HepG2 (cell line): ENCODE results near the gene GPATCH2. TPM values are rescaled to one million over a fixed set of nuclear protein-coding genes. Genes with fewer than 3 reads are reported as not detected.

Experiments used
- EEA1 ChIP-seq: sonication (generic); formaldehyde crosslinking; IDR thresholded peaks from 2 replicates; pipeline ENCODE4 v1.5.1; 2020; ENCODE audit warnings: mild to moderate bottlenecking, missing genetic modification reagents, borderline replicate concordance
- JUNB ChIP-seq: sonication (generic); formaldehyde crosslinking; IDR thresholded peaks from 2 replicates; pipeline ENCODE4 v1.8.0; 2022; ENCODE audit warnings: missing genetic modification reagents, mild to moderate bottlenecking, borderline replicate concordance
- KLF11 ChIP-seq: IDR thresholded peaks from 2 replicates; pipeline ENCODE4 v1.6.1; 2016; ENCODE audit warnings: missing compliant biosample characterization
- NR2F2 ChIP-seq: IDR thresholded peaks from 2 replicates; pipeline ENCODE4 v1.6.1; 2012; ENCODE audit warnings: low read depth, inconsistent platforms, borderline replicate concordance
- RBFOX2 ChIP-seq: fragments of 200-400 bp; formaldehyde crosslinking; IDR thresholded peaks from 2 replicates; pipeline ENCODE4 v1.6.1; 2017; ENCODE audit warnings: low read depth, mild to moderate bottlenecking, low read length
- XRCC5 ChIP-seq: fragments of 200-400 bp; formaldehyde crosslinking; optimal IDR thresholded peaks from 2 replicates; pipeline ENCODE3; 2017; ENCODE audit warnings: mild to moderate bottlenecking, low read length
- ZNF317 ChIP-seq: sonication (generic); formaldehyde crosslinking; IDR thresholded peaks from 2 replicates; pipeline ENCODE4 v1.5.0; 2020; ENCODE audit warnings: mild to moderate bottlenecking, missing genetic modification reagents
- ZNF549 ChIP-seq: sonication (generic); formaldehyde crosslinking; IDR thresholded peaks from 2 replicates; pipeline ENCODE4 v1.5.0; 2020; ENCODE audit warnings: missing genetic modification reagents
- ZNF672 ChIP-seq: sonication (generic); formaldehyde crosslinking; IDR thresholded peaks from 2 replicates; pipeline ENCODE4 v1.8.1; 2022; ENCODE audit warnings: missing genetic modification reagents
- ZNF878 ChIP-seq: sonication (generic); formaldehyde crosslinking; IDR thresholded peaks from 2 replicates; pipeline ENCODE4 v1.8.1; 2023; ENCODE audit warnings: mild to moderate bottlenecking, missing genetic modification reagents, moderate library complexity
- ZSCAN29 ChIP-seq: sonication (generic); formaldehyde crosslinking; conservative IDR thresholded peaks from 2 replicates; pipeline ENCODE4 v1.4.0; 2020; ENCODE audit warnings: mild to moderate bottlenecking, missing genetic modification reagents
- polyA plus RNA-seq, 8 experiments: library from polyadenylated mRNA; depleted of rRNA in 3 of 8; stranded (reverse) in 7 of 8; unstranded in 1 of 8; fragments of >200 nt; fragmentation: Illumina TruSeq in 4 of 8; extraction: Trizol in 4 of 8; gene quantifications; 2 replicates each; pipeline versions ENCODE4 v1.2.1 to v1.2.3, GENCODE V29; 2011 to 2016; ENCODE audit warnings: low read depth in 4 of 8, missing spikeins in 1 of 8, mixed read lengths in 1 of 8; ENCODE audit not compliant: insufficient read depth in 1 of 8
- total RNA-seq, 5 experiments: library from RNA; depleted of rRNA; stranded (reverse); fragments of >200 nt; fragmentation: Illumina TruSeq; extraction: Trizol; gene quantifications; 2 replicates each; pipeline ENCODE4 v1.2.3, GENCODE V29; 2016; ENCODE audit warnings: low read depth in 1 of 5
- TF ChIP-seq, protein P1 (sequence below): fragments of 450-650 bp; IDR thresholded peaks from 2 replicates; pipeline ENCODE4 v1.6.1; 2017; ENCODE audit warnings: mild to moderate bottlenecking
- TF ChIP-seq, protein P2 (sequence below): sonication (generic); formaldehyde crosslinking; IDR thresholded peaks from 2 replicates; pipeline ENCODE4 v1.4.0; 2020; ENCODE audit warnings: missing genetic modification reagents
- TF ChIP-seq, protein P3 (sequence below), 2 experiments: fragments of 450-650 bp in 1 of 2; sonication (generic) in 1 of 2; formaldehyde crosslinking in 1 of 2; IDR thresholded peaks; 2 replicates each; pipeline versions ENCODE4 v1.6.1 to v1.8.0; 2016 to 2022; ENCODE audit warnings: antibody characterized with exemption in 1 of 2, mild to moderate bottlenecking in 1 of 2, missing genetic modification reagents in 1 of 2

Gene GPATCH2
- total and polyA plus RNA-seq, 2 of the 13 experiments (the other 11 are each of a cell fraction or from before 2014, with no cell fraction given), result 3.5 to 15.7 TPM

DNA sequence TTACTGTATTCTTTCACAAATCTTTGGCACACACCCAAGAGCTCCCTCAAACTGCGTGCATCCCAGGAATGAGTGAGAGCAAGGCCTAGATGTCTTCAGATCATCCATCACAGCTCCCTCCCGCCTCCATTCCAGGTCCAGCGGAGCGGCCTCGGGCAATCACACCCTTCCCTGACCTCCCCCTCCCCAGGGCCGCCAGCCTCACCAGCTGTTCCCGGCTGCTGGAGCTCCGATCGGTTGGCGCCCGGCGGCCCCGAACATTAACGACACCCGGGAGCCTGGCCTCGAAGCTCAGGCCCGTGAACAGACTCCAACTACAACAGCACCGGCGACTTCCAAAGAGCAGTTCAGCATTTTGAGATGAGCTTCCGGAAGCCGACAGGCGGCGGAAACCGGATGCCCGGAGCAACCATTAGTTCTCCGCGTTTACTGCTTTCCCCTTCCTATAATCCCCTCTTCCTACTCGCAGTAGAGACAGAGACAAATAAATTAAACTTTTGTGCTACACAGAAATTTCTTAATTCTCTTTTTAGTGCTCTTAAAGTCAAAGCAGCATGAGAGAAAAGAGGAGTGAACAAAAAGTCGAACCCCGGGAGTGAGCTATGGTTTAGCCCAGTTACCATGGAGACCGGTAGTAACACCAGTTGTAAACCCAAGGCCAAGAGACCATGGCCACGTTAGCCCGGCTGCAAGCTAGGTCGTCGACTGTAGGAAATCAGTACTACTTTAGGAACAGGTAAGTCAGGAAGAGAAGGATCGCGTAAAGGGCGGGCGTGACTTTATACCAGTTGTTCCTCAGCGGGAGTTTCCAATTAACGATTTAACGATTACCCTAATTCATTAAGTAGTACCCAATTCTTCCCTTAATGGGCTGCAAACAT, at the start of gene GPATCH2, which contains the start of gene SPATA17 (continued):
- TF ChIP-seq, protein P1, sequence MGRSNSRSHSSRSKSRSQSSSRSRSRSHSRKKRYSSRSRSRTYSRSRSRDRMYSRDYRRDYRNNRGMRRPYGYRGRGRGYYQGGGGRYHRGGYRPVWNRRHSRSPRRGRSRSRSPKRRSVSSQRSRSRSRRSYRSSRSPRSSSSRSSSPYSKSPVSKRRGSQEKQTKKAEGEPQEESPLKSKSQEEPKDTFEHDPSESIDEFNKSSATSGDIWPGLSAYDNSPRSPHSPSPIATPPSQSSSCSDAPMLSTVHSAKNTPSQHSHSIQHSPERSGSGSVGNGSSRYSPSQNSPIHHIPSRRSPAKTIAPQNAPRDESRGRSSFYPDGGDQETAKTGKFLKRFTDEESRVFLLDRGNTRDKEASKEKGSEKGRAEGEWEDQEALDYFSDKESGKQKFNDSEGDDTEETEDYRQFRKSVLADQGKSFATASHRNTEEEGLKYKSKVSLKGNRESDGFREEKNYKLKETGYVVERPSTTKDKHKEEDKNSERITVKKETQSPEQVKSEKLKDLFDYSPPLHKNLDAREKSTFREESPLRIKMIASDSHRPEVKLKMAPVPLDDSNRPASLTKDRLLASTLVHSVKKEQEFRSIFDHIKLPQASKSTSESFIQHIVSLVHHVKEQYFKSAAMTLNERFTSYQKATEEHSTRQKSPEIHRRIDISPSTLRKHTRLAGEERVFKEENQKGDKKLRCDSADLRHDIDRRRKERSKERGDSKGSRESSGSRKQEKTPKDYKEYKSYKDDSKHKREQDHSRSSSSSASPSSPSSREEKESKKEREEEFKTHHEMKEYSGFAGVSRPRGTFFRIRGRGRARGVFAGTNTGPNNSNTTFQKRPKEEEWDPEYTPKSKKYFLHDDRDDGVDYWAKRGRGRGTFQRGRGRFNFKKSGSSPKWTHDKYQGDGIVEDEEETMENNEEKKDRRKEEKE, result no peak
- TF ChIP-seq ZNF317 (CRISPR knock-in tag) (peak; percentile 83), RBFOX2 (peak; percentile 80), ZNF878 (peak; percentile 58; the same call in 1 of the 2 replicates), EEA1 (CRISPR knock-in tag) (no peak), ZNF549 (CRISPR knock-in tag) (no peak), NR2F2 (no peak), KLF11 (CRISPR knock-in tag) (no peak), XRCC5 (peak; percentile 59), ZSCAN29 (CRISPR knock-in tag) (no peak), JUNB (no peak), ZNF672 (CRISPR knock-in tag) (no peak)
- TF ChIP-seq, protein P2, sequence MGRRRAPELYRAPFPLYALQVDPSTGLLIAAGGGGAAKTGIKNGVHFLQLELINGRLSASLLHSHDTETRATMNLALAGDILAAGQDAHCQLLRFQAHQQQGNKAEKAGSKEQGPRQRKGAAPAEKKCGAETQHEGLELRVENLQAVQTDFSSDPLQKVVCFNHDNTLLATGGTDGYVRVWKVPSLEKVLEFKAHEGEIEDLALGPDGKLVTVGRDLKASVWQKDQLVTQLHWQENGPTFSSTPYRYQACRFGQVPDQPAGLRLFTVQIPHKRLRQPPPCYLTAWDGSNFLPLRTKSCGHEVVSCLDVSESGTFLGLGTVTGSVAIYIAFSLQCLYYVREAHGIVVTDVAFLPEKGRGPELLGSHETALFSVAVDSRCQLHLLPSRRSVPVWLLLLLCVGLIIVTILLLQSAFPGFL, result no peak
- TF ChIP-seq, protein P3, sequence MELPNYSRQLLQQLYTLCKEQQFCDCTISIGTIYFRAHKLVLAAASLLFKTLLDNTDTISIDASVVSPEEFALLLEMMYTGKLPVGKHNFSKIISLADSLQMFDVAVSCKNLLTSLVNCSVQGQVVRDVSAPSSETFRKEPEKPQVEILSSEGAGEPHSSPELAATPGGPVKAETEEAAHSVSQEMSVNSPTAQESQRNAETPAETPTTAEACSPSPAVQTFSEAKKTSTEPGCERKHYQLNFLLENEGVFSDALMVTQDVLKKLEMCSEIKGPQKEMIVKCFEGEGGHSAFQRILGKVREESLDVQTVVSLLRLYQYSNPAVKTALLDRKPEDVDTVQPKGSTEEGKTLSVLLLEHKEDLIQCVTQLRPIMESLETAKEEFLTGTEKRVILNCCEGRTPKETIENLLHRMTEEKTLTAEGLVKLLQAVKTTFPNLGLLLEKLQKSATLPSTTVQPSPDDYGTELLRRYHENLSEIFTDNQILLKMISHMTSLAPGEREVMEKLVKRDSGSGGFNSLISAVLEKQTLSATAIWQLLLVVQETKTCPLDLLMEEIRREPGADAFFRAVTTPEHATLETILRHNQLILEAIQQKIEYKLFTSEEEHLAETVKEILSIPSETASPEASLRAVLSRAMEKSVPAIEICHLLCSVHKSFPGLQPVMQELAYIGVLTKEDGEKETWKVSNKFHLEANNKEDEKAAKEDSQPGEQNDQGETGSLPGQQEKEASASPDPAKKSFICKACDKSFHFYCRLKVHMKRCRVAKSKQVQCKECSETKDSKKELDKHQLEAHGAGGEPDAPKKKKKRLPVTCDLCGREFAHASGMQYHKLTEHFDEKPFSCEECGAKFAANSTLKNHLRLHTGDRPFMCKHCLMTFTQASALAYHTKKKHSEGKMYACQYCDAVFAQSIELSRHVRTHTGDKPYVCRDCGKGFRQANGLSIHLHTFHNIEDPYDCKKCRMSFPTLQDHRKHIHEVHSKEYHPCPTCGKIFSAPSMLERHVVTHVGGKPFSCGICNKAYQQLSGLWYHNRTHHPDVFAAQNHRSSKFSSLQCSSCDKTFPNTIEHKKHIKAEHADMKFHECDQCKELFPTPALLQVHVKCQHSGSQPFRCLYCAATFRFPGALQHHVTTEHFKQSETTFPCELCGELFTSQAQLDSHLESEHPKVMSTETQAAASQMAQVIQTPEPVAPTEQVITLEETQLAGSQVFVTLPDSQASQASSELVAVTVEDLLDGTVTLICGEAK (IDR thresholded peaks at IDR 0.05), result peak; percentile 60
- TF ChIP-seq, protein P3 (CRISPR knock-in tag; IDR thresholded peaks at IDR 0.05), result no peak
